ENCODE measurements around the gene ZSWIM7.

The ZSWIM7 gene

DNA sequence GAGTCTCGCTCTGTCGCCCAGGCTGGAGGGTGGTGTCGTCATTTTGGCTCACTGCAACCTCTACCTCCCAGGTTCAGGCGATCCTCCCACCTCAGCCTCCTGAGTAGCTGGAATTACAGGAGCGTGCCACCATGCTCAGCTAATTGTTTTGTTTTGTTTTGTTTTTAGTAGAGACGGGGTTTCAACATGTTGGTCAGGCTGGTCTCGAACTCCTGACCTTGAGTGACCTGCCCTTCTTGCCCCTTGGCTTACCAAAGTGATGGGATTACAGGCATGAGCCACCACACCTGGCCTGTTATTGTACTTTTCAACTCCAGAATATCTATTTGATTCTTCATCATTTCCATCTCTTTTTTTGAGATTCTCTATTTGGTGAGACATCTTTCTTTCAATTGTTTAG lies 63.6 kb downstream of the ZSWIM7 start:
- no peak overlapping the region for H3K4me3 ChIP-seq (replicated peaks in 1 of 2; ENCODE audit: low read depth in 2 of 2, low read length in 2 of 2)
- TF ChIP-seq, protein P1, sequence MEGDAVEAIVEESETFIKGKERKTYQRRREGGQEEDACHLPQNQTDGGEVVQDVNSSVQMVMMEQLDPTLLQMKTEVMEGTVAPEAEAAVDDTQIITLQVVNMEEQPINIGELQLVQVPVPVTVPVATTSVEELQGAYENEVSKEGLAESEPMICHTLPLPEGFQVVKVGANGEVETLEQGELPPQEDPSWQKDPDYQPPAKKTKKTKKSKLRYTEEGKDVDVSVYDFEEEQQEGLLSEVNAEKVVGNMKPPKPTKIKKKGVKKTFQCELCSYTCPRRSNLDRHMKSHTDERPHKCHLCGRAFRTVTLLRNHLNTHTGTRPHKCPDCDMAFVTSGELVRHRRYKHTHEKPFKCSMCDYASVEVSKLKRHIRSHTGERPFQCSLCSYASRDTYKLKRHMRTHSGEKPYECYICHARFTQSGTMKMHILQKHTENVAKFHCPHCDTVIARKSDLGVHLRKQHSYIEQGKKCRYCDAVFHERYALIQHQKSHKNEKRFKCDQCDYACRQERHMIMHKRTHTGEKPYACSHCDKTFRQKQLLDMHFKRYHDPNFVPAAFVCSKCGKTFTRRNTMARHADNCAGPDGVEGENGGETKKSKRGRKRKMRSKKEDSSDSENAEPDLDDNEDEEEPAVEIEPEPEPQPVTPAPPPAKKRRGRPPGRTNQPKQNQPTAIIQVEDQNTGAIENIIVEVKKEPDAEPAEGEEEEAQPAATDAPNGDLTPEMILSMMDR (IDR thresholded peaks at IDR 0.05; ENCODE audit: low read depth, low read length) = no peak
- no peak for DNase-seq (ENCODE audit: low read depth in 2 of 2)

DNA sequence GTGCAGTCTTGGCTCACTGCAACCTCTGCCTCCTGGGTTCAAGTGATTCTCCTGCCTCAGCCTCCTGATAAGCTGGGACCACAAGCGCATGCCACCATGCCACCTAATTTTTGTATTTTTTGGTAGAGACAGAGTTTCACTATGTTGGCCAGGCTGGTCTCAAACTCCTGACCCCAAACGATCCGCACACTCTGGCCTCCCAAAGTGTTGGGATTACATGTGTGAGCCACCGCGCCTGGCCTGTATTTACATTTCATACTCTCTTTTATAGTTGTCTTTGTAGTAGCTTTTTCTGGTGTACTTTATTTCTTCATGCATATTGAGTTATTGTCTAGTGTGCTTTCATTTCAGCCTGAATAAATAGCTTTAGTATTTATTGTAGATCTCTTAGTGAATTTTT lies 64.6 kb downstream of the ZSWIM7 start:
- DNase-seq (ENCODE audit: low read depth in 2 of 2) = no peak
- H3K4me3 ChIP-seq (replicated peaks in 1 of 2; ENCODE audit: low read depth in 2 of 2, low read length in 2 of 2) = no peak overlapping the region
- TF ChIP-seq, protein P1 (IDR thresholded peaks at IDR 0.05; ENCODE audit: low read depth, low read length) = no peak

DNA sequence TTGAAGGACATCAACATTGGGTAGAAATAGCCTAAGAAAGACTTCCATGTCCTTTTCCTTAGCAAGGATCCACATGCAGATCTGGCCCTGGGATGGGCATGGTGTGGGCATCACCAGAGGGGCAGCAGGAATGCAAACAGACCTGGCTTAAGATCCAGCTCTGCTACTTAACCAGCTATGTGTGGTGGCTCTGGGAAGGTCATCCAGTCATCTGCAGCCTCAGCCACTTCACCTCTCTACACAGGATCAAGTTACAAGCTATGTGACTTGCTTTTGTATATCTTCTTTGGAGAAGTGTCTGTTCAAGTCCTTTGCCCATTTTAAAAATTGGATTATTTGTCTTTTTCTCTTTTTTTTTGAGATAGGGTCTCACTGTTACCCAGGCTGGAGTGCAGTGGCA lies 68.1 kb downstream of the ZSWIM7 start:
- TF ChIP-seq, protein P1 (IDR thresholded peaks at IDR 0.05; ENCODE audit: low read depth, low read length) = no peak
- DNase-seq (ENCODE audit: low read depth in 2 of 2) = no peak
- H3K4me3 ChIP-seq (replicated peaks in 1 of 2; ENCODE audit: low read depth in 2 of 2, low read length in 2 of 2) = no peak overlapping the region

DNA sequence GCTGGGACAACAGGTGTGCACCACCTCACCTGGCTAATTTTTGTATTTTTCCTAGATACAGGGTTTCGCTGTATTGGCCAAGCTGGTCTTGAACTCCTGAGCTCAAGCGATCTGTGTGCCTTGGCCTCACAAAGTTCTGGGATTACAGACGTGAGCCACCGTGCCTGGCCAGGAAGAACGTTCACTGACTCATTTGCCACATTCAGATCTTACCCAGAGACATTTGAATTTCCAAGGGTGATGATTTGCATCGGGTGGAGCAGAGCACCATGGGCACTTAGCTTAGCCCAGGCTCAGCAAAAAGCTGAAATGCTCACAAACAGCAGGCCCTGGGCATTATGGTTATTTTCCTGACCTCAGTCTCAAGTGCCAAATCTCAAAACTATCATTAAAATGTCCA lies 69.1 kb downstream of the ZSWIM7 start:
- no peak overlapping the region for H3K4me3 ChIP-seq (replicated peaks in 1 of 2; ENCODE audit: low read depth in 2 of 2, low read length in 2 of 2)
- TF ChIP-seq, protein P1 (IDR thresholded peaks at IDR 0.05; ENCODE audit: low read depth, low read length) = no peak
- peak in 1 of 2 donors; percentile 14 for DNase-seq (ENCODE audit: low read depth in 2 of 2)

DNA sequence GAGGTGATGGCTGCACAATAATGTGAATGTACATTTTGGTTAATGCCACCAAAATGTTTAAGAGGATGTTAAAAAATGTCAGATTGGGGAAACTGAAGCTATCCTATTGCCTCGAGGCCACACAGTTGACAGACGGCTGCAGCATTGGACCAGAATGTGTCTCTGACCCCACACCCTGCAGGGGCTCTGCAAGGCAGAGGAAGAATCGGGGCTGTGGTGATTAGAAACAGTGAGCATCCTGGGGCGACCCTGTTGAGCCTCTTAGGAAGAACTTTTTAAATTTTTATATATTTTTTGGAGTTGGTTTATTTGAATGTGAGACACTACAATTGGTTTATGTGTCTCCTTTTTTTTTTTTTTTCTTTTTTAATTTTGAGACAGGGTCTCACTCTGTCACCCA lies 69.6 kb downstream of the ZSWIM7 start:
- DNase-seq (ENCODE audit: low read depth in 2 of 2) = no peak
- TF ChIP-seq, protein P1 (IDR thresholded peaks at IDR 0.05; ENCODE audit: low read depth, low read length) = no peak
- H3K4me3 ChIP-seq (replicated peaks in 1 of 2; ENCODE audit: low read depth in 2 of 2, low read length in 2 of 2) = no peak overlapping the region

DNA sequence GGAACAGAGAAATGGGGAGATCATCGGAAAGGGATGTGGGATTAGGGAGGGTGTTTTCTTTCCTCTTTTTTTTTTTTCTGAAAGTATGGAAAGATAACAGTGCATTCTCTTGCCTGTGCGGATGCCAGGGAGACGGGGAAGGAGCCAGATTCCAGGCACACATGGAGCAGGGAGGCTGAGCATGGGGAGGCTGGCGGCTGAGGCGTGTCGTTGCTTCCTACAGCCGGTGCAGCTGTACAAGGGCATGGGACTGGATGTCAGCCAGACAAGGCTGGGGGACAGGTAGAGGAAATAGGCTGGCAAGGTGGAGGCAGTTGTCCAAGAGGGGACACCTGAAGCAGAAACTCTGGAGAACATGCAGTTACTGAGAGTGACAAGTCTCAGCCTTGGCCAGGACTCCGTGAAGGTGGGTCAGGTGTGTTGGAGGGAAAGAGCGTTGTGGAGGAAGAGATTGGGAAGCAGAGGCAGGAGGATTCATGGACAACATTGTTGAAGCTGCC lies 71.2 kb downstream of the ZSWIM7 start:
- H3K4me3 ChIP-seq (replicated peaks in 1 of 2; ENCODE audit: low read depth in 2 of 2, low read length in 2 of 2) = no peak overlapping the region
- DNase-seq (ENCODE audit: low read depth in 2 of 2) = peak in 1 of 2 donors; percentile 58
- TF ChIP-seq, protein P1 (IDR thresholded peaks at IDR 0.05; ENCODE audit: low read depth, low read length) = no peak
